ENCODE measurements around the gene IP6K3. TPM values are rescaled to one million over a fixed set of nuclear protein-coding genes. Genes with fewer than 3 reads are reported as not detected.
A peak's percentile ranks its signal among the peaks of the same experiment; 100 is the strongest.

The IP6K3 gene
- polyA plus RNA-seq, 3 donors from 2014 or later, result not detected

DNA sequence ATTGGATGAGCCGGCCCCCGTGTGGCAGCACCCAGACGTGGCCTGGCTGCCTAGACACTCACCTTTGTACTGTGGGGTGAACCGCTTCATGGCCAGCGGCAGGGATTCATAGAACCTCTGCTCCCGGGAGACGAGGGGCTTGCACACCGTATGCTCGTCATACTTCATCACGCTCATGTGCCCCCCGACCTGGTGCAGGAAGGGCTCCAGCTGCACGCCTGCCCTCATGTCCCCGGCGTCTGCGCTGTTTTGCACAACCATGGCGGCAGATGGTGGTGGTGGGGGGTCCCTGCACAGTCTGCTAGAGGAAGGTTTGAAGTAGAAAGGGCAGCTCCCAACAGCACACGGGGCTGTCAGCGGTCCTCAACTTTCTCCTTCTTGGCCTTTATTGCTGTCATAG lies 11.5 kb downstream of the IP6K3 start:
- Mint-ChIP-seq H3K27me3 (ENCODE audit: low read depth in 3 of 3) (no peaks in the 10 kb centered on the region), H3K36me3 (no peaks in the 10 kb centered on the region), H3K4me1 (no peaks in the 10 kb centered on the region), H3K4me3 (no peak overlapping the region), H3K9me3 (no peaks in the 10 kb centered on the region), H3K27ac (no peak overlapping the region)
- DNase-seq, result no peak

DNA sequence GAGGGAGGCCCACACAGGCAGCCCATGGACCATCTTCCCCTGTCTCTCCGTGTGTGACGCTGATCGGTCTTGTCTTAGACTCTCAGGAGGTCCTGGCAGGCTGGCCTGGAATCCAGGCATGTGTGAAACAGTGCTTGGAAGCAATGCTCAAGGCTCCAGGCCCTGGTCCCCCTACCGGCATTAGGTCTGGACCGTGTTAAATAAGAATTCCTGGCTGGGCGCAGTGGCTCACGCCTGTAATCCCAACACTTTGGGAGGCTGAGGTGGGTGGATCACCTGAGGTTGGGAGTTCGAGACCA lies 13.0 kb downstream of the IP6K3 start:
- Mint-ChIP-seq H3K9me3 (no peaks in the 10 kb centered on the region), H3K27ac (no peak overlapping the region), H3K4me3 (no peak overlapping the region), H3K36me3 (no peaks in the 10 kb centered on the region), H3K27me3 (ENCODE audit: low read depth in 3 of 3) (peaks cover 0 to 1% (median 0%) of the 10 kb centered on the region in 3 donors), H3K4me1 (no peaks in the 10 kb centered on the region)
- DNase-seq, result no peak

DNA sequence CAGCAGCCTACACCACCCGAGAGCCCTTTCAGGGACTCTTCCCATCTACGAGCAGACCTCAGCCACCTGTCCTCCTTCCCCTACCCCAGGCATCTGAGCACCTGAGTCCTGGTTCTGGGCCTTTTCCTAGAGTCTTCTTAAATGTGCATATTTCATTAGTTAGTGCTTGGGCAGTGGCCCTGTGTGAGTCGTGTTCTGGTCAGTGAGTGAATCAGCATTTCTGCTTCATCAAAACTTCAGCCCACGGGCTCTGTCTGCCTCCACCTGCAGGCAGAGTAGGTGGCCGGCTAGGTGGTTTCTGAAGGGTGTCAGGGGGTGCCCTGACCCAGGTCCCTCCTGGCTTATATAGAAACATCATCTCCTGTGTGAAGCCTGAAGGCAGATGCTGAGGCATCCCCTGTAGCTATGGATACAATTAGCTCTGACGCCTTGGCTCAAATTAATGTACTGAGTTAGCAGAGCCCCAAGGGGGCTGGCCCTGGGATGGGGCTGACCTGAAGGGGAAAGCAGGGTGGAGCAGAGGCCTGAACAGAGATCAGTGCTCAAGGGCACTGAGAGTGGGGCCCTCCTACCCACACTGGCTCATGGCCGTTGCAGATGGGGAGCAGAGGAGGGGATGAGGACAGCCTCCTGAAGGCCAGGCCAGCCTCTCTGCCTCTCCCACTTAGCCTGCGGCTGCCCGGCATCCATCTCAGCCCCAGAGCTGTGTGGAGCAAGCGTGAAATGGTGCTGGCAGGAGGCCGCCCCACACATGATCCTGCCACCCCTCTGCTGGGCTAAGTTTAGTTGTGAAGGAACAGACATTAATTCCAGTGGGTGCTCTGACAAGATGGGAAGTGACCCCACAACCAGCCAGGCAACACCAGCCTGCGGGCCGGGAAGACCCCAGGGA lies 13.6 kb downstream of the IP6K3 start:
- H3K27me3 Mint-ChIP-seq (ENCODE audit: low read depth in 3 of 3), result peaks cover 0 to 1% (median 0%) of the 10 kb centered on the region in 3 donors
- no peaks in the 10 kb centered on the region for H3K9me3 Mint-ChIP-seq
- DNase-seq, result no peak
- no peaks in the 10 kb centered on the region for H3K4me1 Mint-ChIP-seq
- no peaks in the 10 kb centered on the region for H3K36me3 Mint-ChIP-seq
- no peak overlapping the region for H3K27ac Mint-ChIP-seq
- no peak overlapping the region for H3K4me3 Mint-ChIP-seq

DNA sequence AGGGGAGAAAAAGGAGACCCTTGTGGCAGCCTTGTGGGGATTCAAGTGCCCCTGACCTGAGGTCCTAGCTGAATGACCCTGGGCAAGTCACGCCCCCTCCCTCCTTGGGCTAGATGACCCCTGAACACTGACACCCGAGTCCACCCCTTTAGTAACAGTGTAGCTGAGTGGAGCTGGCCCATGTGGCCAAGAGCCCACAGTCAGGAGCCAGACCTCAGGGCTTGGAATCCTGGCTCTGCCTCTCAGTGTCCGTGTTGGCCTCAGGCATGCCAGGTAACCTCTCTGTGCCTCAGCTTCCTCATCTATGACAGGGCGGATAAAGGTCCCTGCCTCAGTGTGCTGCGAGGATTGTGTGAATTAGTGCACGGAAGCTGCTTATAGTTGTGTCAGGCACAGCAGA lies 14.3 kb downstream of the IP6K3 start:
- Mint-ChIP-seq H3K4me1 (no peaks in the 10 kb centered on the region), H3K4me3 (no peak overlapping the region), H3K36me3 (no peaks in the 10 kb centered on the region), H3K9me3 (no peaks in the 10 kb centered on the region), H3K27ac (no peak overlapping the region), H3K27me3 (ENCODE audit: low read depth in 3 of 3) (peaks cover 0 to 1% (median 0%) of the 10 kb centered on the region in 3 donors)
- DNase-seq, result no peak

DNA sequence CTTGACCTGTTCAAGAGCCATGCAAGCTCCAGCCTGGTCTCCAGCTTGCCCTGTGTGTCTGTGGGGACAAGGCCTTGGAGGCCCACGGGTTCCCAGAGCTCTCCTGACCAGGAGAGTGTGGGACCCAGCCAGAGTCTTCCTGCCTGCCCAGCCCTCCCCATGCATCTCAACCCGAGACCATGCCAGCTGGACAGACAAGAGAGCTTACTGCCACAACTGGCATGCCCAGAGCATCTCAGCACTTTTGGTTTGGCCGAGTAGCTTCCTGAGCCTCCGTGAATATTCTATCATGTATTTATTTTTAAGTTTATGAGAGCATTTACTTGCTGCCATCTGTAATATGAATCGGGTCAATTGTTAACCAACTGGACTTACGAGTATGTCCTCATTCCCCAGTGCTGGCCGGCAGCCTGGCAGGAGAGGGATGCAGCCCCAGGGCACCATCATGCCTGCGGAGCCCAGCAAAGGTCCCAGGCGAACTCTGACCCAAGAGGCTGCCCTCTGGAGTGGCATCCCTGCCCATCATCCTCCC lies 14.9 kb downstream of the IP6K3 start:
- no peak for DNase-seq
- no peaks in the 10 kb centered on the region for H3K9me3 Mint-ChIP-seq
- no peak overlapping the region for H3K27ac Mint-ChIP-seq
- peaks cover 0 to 1% (median 0%) of the 10 kb centered on the region in 3 donors for H3K27me3 Mint-ChIP-seq (ENCODE audit: low read depth in 3 of 3)
- no peaks in the 10 kb centered on the region for H3K36me3 Mint-ChIP-seq
- no peaks in the 10 kb centered on the region for H3K4me1 Mint-ChIP-seq
- H3K4me3 Mint-ChIP-seq, result no peak overlapping the region

DNA sequence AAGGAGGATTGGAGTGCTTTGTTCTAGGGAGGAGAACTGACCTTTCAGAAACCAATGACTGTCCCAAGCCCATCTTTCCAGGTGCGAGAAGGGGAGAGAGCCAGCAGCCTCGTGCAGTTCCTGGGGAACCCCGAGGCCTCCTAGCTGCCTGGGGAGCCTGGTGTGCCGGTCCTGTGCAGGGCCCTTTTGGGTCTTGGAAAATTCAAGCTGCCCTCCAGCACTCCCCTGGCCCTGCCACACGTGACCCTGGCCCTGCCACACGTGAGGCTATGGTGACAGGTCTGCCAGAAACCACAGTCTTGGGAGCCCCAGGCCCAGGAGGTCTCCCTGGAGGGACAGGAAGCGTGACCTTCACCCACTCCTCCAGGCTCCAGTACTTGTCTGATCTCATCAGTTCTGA lies 15.7 kb downstream of the IP6K3 start:
- no peaks in the 10 kb centered on the region for H3K36me3 Mint-ChIP-seq
- no peaks in the 10 kb centered on the region for H3K4me1 Mint-ChIP-seq
- H3K27ac Mint-ChIP-seq, result no peak overlapping the region
- H3K9me3 Mint-ChIP-seq, result no peaks in the 10 kb centered on the region
- H3K27me3 Mint-ChIP-seq (ENCODE audit: low read depth in 3 of 3), result peaks cover 0 to 2% (median 1%) of the 10 kb centered on the region in 3 donors
- no peak for DNase-seq
- H3K4me3 Mint-ChIP-seq, result no peak overlapping the region

DNA sequence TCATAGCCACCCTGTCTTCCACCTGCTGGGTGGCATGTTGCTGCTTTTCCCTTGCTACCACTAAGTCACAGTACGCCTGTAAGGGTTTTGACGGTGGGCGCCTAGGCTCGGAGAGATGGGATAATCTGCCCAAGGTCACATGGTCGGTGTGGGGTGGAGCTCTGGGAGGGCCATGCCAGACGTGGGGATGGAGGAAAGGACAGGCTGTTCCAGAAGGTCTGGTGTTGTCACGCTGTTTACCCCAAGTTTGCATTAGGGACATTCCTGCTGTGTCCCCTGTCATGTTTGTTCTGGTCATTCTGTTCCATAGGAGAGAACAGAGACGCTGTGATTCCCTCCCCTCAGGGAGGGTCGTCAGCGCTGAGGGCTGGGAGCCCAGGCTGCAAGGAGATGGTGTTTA lies 16.1 kb downstream of the IP6K3 start:
- Mint-ChIP-seq H3K9me3 (no peaks in the 10 kb centered on the region), H3K36me3 (no peaks in the 10 kb centered on the region), H3K27ac (no peak overlapping the region), H3K4me1 (no peaks in the 10 kb centered on the region), H3K27me3 (ENCODE audit: low read depth in 3 of 3) (peaks cover 0 to 2% (median 1%) of the 10 kb centered on the region in 3 donors), H3K4me3 (no peak overlapping the region)
- no peak for DNase-seq

DNA sequence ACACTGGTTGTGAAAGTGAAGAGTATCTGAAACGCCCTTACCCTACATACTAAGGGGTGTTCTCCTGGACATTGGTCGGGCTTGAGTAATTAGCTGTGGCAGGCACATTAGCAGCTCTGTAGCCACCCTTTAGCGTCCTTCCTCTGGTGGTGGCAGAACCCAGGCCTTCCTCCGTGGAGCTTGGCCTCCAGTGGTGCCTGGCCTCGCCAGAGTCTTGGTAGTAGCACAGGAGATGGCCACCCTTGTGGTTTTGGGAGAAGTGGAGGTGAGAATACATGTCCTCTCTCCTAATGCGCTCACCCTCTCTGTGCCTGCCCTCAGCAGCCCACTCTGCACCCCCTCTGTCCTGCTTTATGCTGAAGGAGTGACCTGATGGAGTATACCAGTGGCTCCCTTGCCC lies 17.6 kb downstream of the IP6K3 start:
- Mint-ChIP-seq H3K27me3 (ENCODE audit: low read depth in 3 of 3) (peaks cover 0 to 2% (median 1%) of the 10 kb centered on the region in 3 donors), H3K9me3 (no peaks in the 10 kb centered on the region), H3K27ac (no peak overlapping the region), H3K4me3 (no peak overlapping the region), H3K36me3 (no peaks in the 10 kb centered on the region), H3K4me1 (no peaks in the 10 kb centered on the region)
- no peak for DNase-seq

DNA sequence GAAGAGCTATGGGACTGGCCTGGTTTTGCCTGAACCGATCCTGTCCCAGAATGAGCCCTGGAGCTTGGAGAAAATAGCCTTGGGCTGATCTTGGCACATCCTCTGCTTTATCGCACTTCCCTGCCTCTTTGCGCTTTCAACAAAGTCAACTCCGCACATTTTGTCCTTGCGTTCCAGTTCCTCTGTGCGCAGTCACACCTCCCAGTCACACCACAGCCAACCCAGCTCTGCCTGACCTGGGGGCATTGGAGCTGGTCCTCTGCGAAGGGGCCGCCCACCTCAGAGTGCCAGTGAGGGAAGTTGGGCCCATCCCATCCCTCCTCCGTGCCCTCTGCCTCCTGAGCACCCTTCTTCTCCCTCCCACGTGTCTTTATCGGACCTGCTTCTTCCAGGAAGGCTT lies 18.3 kb downstream of the IP6K3 start:
- H3K27ac Mint-ChIP-seq, result no peak overlapping the region
- H3K4me3 Mint-ChIP-seq, result no peak overlapping the region
- peaks cover 0 to 2% (median 1%) of the 10 kb centered on the region in 3 donors for H3K27me3 Mint-ChIP-seq (ENCODE audit: low read depth in 3 of 3)
- no peaks in the 10 kb centered on the region for H3K36me3 Mint-ChIP-seq
- no peak for DNase-seq
- H3K9me3 Mint-ChIP-seq, result no peaks in the 10 kb centered on the region
- H3K4me1 Mint-ChIP-seq, result no peaks in the 10 kb centered on the region

DNA sequence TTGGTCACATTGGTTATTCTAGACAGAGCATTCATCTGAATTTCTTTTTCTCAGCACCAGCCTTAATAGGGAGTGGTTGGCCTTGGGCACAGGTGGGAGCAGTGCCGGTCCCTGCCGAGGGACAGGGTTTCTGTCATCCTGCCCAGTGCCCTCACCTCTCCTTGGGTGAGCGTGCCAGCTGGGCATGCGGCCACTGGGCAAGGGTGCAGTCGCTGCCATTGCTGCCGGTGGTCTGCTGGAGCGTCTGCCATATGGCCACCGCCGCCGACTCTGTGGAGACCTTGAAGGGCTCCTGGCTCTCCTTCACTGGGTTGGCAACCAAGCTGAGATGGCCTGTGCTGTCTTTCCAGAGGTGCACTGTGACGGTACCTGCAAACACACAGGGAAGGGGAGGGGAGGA lies 18.8 kb downstream of the IP6K3 start:
- Mint-ChIP-seq H3K27me3 (ENCODE audit: low read depth in 3 of 3) (peaks cover 0 to 3% (median 1%) of the 10 kb centered on the region in 3 donors), H3K9me3 (no peaks in the 10 kb centered on the region), H3K4me1 (no peaks in the 10 kb centered on the region), H3K27ac (no peak overlapping the region), H3K4me3 (no peak overlapping the region), H3K36me3 (no peaks in the 10 kb centered on the region)
- DNase-seq, result no peak

DNA sequence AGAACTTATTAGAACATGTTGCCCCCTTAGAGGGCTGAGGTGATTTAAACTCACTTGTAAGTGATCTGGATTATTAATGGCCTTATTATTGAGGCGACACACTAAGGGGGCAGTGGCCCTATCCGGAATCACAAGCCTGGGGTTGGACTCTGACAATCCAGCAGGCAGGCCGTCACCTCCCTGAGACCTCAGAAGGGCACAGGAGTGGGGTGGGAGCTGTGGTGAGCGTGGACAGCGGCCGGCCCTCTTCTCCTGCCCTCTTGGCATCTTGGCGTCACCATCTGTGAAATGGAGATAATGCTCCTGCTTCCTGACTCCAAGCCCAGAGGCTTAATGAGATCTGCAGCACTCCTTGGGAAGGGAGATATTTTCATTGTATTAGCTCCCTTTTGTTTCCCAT lies 19.6 kb downstream of the IP6K3 start:
- H3K36me3 Mint-ChIP-seq, result no peaks in the 10 kb centered on the region
- H3K4me3 Mint-ChIP-seq, result no peak overlapping the region
- no peaks in the 10 kb centered on the region for H3K4me1 Mint-ChIP-seq
- no peak overlapping the region for H3K27ac Mint-ChIP-seq
- H3K27me3 Mint-ChIP-seq (ENCODE audit: low read depth in 3 of 3), result peaks cover 0 to 6% (median 1%) of the 10 kb centered on the region in 3 donors
- no peaks in the 10 kb centered on the region for H3K9me3 Mint-ChIP-seq
- DNase-seq, result no peak

DNA sequence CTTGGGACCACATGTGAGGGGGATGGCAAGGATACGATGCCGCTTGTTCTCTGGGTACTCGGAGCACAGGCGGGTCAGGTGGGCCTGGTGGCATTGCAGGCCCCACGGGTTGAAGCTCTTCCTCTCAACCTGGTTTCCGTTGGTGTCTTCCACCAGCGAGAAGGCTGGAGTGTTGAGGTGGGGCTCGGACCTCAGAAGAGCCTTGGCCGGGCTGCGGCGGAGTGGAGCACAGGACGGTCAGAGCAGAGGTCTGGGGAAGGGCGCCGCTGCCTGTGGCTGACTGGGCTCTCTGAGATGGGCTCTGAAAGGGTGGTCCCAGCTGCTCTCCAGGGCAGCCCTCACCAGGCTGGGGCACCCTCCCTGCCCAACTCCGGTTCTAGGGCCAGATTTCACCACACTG lies 20.0 kb downstream of the IP6K3 start:
- Mint-ChIP-seq H3K36me3 (no peaks in the 10 kb centered on the region), H3K9me3 (no peaks in the 10 kb centered on the region), H3K27ac (peak overlapping the region in 1 of 6 donors; percentile 40), H3K4me1 (no peaks in the 10 kb centered on the region), H3K27me3 (ENCODE audit: low read depth in 3 of 3) (peaks cover 0 to 6% (median 1%) of the 10 kb centered on the region in 3 donors), H3K4me3 (no peak overlapping the region)
- DNase-seq, result no peak

DNA sequence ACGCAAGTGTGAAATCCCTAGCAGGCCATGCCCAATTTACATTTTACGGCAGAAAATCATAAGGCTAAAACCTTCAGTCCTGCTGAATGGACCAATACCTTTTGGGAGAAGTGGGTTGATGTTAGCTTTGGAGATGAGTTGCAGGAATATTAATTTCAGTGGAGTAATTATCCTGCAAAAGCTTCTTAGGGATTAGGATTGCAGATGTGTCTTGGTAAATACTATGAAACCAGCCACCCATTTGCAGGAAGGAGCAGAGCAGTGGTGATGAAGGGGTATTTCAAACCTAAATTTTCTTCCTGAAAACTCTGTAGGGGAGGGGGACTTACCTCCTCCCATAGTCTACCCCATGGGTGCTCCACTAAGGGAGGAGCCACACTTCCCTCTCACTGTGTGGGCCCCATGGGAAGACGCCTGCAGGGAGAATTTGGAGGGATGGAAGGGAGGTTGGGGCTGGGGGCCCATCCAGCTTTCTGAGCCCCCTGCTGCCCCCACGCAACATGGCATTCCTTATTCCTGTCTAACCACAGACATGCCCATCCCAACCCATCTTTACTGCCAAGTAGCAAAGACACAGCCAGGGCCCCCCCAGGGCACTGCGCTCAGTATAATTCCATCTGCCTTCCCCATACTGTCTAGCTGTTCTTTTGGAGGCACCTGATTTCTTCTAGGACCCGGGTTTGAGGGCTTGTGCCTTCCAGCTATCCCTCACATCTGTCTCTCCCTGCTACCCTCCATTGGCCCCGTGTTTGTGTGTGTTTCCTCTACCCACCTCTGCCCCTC lies 20.6 kb downstream of the IP6K3 start:
- Mint-ChIP-seq H3K9me3 (no peaks in the 10 kb centered on the region), H3K27me3 (ENCODE audit: low read depth in 3 of 3) (peaks cover 0 to 6% (median 3%) of the 10 kb centered on the region in 3 donors), H3K36me3 (no peaks in the 10 kb centered on the region), H3K4me1 (no peaks in the 10 kb centered on the region), H3K27ac (peak overlapping the region in 1 of 6 donors; percentile 40), H3K4me3 (no peak overlapping the region)
- DNase-seq, result no peak

DNA sequence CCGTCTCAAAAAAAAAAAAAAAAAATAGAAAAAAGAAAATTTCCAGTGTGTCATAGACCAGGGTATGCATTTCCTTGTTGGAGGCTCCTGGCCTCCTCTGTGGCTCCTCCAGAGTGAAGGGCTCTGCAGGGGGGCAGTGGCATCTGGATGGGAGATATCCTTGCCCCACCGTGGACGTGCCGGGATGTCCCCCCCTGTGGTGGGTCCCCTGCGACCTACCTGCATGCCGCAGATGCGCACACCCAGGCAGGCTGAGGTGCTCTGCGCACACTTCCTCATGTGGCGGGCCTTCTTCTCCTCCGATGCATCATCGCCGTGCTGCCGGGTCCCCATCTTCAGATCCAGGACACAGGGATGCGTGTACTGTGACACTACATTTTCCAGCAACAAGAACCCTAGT lies 21.5 kb downstream of the IP6K3 start:
- Mint-ChIP-seq H3K27me3 (ENCODE audit: low read depth in 3 of 3) (peaks cover under 1 to 6% (median 3%) of the 10 kb centered on the region in 3 donors), H3K27ac (no peak overlapping the region), H3K4me3 (no peak overlapping the region), H3K9me3 (no peaks in the 10 kb centered on the region), H3K36me3 (no peaks in the 10 kb centered on the region), H3K4me1 (no peaks in the 10 kb centered on the region)
- DNase-seq, result no peak

Measured in immature natural killer cell (primary cell).